ENCODE data around the gene SND1. TPM values are rescaled to one million over a fixed set of nuclear protein-coding genes. Genes with fewer than 3 reads are reported as not detected.

The SND1 gene
- total RNA-seq, 4 donors from 2014 or later = 70.8 to 141 (median 85.7) TPM

- H3K9me3 ChIP-seq = no peaks in the 10 kb centered on the region
- 63 to 73% methylated on average over 2 of the region's 2 CpGs for WGBS, 2 donors
Observed at GRCh38 chr7:127938588-127938987, 286.6 kb downstream of the SND1 start.

GRCh38 chr7:127940381-127941160, 288.6 kb downstream of the SND1 start:
- TF ChIP-seq EP300 (IDR thresholded peaks at IDR 0.05) = no peak
- TF ChIP-seq POLR2A (IDR thresholded peaks at IDR 0.05) = no peak
- no peak for TF ChIP-seq CTCF (IDR thresholded peaks at IDR 0.05)
- DNase-seq (ENCODE audit: low spot score in 2 of 2) = no peak
- no peaks in the 10 kb centered on the region for H3K27me3 ChIP-seq
- no peaks in the 10 kb centered on the region for H3K9me3 ChIP-seq
- H3K36me3 ChIP-seq = no peaks in the 10 kb centered on the region
- 49 to 59% methylated on average over 5 of the region's 5 CpGs for WGBS, 2 donors
- peaks cover 0 to 60% (median 8%) of the 10 kb centered on the region in 4 donors for H3K4me1 ChIP-seq
- no peak overlapping the region for H3K4me3 ChIP-seq
- no peak overlapping the region for H3K27ac ChIP-seq

More at GRCh38 chr7:127938588-127938987, 286.6 kb downstream of the SND1 start:
- peaks cover 0 to 48% (median 8%) of the 10 kb centered on the region in 4 donors for H3K4me1 ChIP-seq
- H3K27me3 ChIP-seq = no peaks in the 10 kb centered on the region
- H3K36me3 ChIP-seq = no peaks in the 10 kb centered on the region
- no peak for DNase-seq (ENCODE audit: low spot score in 2 of 2)
- TF ChIP-seq CTCF (IDR thresholded peaks at IDR 0.05) (no peak), EP300 (IDR thresholded peaks at IDR 0.05) (no peak), POLR2A (IDR thresholded peaks at IDR 0.05) (no peak)
- no peak overlapping the region for H3K4me3 ChIP-seq
- H3K27ac ChIP-seq = peak overlapping the region in 1 of 4 donors; percentile 54

- 79 to 85% methylated on average over 8 of the region's 8 CpGs for WGBS, 2 donors
Observed at GRCh38 chr7:127941476-127942210, 289.6 kb downstream of the SND1 start.

GRCh38 chr7:127943541-127944521, 291.8 kb downstream of the SND1 start:
- Histone ChIP-seq H3K4me1 (peaks cover 0 to 48% (median 8%) of the 10 kb centered on the region in 4 donors), H3K27me3 (no peaks in the 10 kb centered on the region), H3K4me3 (peak overlapping the region in 2 of 4 donors; percentile 2 to 3), H3K9me3 (no peaks in the 10 kb centered on the region), H3K27ac (peak overlapping the region in 2 of 4 donors; percentile 38 to 73), H3K36me3 (no peaks in the 10 kb centered on the region)
- WGBS, 2 donors = 46 to 67% methylated on average over 16 of the region's 16 CpGs
- TF ChIP-seq POLR2A (IDR thresholded peaks at IDR 0.05) (no peak), EP300 (IDR thresholded peaks at IDR 0.05) (peak in 1 of 2 donors; percentile 51)
- DNase-seq (ENCODE audit: low spot score in 2 of 2) = peak in 1 of 2 donors; percentile 14

More at GRCh38 chr7:127941476-127942210, 289.6 kb downstream of the SND1 start:
- Histone ChIP-seq H3K4me1 (peaks cover 0 to 60% (median 8%) of the 10 kb centered on the region in 4 donors), H3K9me3 (no peaks in the 10 kb centered on the region), H3K27me3 (no peaks in the 10 kb centered on the region), H3K4me3 (no peak overlapping the region), H3K27ac (no peak overlapping the region), H3K36me3 (no peaks in the 10 kb centered on the region)
- no peak for TF ChIP-seq CTCF (IDR thresholded peaks at IDR 0.05)
- no peak for TF ChIP-seq EP300 (IDR thresholded peaks at IDR 0.05)
- TF ChIP-seq POLR2A (IDR thresholded peaks at IDR 0.05) = no peak
- DNase-seq (ENCODE audit: low spot score in 2 of 2) = no peak

GRCh38 chr7:127946111-127946510, 294.1 kb downstream of the SND1 start:
- no peak for DNase-seq (ENCODE audit: low spot score in 2 of 2)
- Histone ChIP-seq H3K9me3 (no peaks in the 10 kb centered on the region), H3K4me1 (peaks cover 0 to 31% (median 6%) of the 10 kb centered on the region in 4 donors), H3K36me3 (no peaks in the 10 kb centered on the region), H3K27ac (no peak overlapping the region), H3K4me3 (no peak overlapping the region), H3K27me3 (no peaks in the 10 kb centered on the region)
- TF ChIP-seq POLR2A (IDR thresholded peaks at IDR 0.05) = no peak
- TF ChIP-seq EP300 (IDR thresholded peaks at IDR 0.05) = no peak
- no peak for TF ChIP-seq CTCF (IDR thresholded peaks at IDR 0.05)
